ENCODE measurements around the gene PADI3. TPM values are rescaled to one million over a fixed set of nuclear protein-coding genes. Genes with fewer than 3 reads are reported as not detected.

The PADI3 gene
- total RNA-seq, 4 donors from 2014 or later = not detected

- peaks cover 0 to 9% (median 0%) of the 10 kb centered on the region in 4 donors for H3K9me3 ChIP-seq
- H3K4me3 ChIP-seq = no peak overlapping the region
- H3K27me3 ChIP-seq = no peaks in the 10 kb centered on the region
- no peak for DNase-seq
- no peaks in the 10 kb centered on the region for H3K36me3 ChIP-seq
- no peak for TF ChIP-seq POLR2A (IDR thresholded peaks at IDR 0.05)
- TF ChIP-seq, protein P1, sequence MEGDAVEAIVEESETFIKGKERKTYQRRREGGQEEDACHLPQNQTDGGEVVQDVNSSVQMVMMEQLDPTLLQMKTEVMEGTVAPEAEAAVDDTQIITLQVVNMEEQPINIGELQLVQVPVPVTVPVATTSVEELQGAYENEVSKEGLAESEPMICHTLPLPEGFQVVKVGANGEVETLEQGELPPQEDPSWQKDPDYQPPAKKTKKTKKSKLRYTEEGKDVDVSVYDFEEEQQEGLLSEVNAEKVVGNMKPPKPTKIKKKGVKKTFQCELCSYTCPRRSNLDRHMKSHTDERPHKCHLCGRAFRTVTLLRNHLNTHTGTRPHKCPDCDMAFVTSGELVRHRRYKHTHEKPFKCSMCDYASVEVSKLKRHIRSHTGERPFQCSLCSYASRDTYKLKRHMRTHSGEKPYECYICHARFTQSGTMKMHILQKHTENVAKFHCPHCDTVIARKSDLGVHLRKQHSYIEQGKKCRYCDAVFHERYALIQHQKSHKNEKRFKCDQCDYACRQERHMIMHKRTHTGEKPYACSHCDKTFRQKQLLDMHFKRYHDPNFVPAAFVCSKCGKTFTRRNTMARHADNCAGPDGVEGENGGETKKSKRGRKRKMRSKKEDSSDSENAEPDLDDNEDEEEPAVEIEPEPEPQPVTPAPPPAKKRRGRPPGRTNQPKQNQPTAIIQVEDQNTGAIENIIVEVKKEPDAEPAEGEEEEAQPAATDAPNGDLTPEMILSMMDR (IDR thresholded peaks at IDR 0.05) = no peak
- H3K27ac ChIP-seq = no peak overlapping the region
- no peaks in the 10 kb centered on the region for H3K4me1 ChIP-seq
These were observed 57.5 kb downstream of the PADI3 start for GRCh38 chr1:17306407-17306806.

GRCh38 chr1:17306921-17307320 is 58.0 kb downstream of the PADI3 start:
- no peaks in the 10 kb centered on the region for H3K36me3 ChIP-seq
- H3K27me3 ChIP-seq = no peaks in the 10 kb centered on the region
- H3K4me3 ChIP-seq = no peak overlapping the region
- no peak for TF ChIP-seq POLR2A (IDR thresholded peaks at IDR 0.05)
- TF ChIP-seq, protein P1 (IDR thresholded peaks at IDR 0.05) = no peak
- H3K9me3 ChIP-seq = peaks cover 0 to 4% (median 0%) of the 10 kb centered on the region in 4 donors
- no peak for DNase-seq
- H3K27ac ChIP-seq = no peak overlapping the region
- no peaks in the 10 kb centered on the region for H3K4me1 ChIP-seq

GRCh38 chr1:17307329-17307728 is 58.4 kb downstream of the PADI3 start:
- Histone ChIP-seq H3K36me3 (no peaks in the 10 kb centered on the region), H3K27me3 (no peaks in the 10 kb centered on the region), H3K4me3 (no peak overlapping the region), H3K9me3 (peaks cover 0 to under 1% (median 0%) of the 10 kb centered on the region in 4 donors), H3K4me1 (no peaks in the 10 kb centered on the region), H3K27ac (no peak overlapping the region)
- no peak for DNase-seq
- no peak for TF ChIP-seq POLR2A (IDR thresholded peaks at IDR 0.05)
- TF ChIP-seq, protein P1 (IDR thresholded peaks at IDR 0.05) = no peak

- Histone ChIP-seq H3K27me3 (no peaks in the 10 kb centered on the region), H3K9me3 (no peaks in the 10 kb centered on the region), H3K4me1 (no peaks in the 10 kb centered on the region), H3K36me3 (no peaks in the 10 kb centered on the region), H3K27ac (no peak within 1 kb of the TSS), H3K4me3 (no peak within 1 kb of the TSS)
- DNase-seq = no peak
- TF ChIP-seq POLR2A (IDR thresholded peaks at IDR 0.05) = no peak
- TF ChIP-seq, protein P1 (IDR thresholded peaks at IDR 0.05) = no peak
These were observed 59.0 kb downstream of the PADI3 start, which contains the start of gene PADI4 for GRCh38 chr1:17307946-17308345. TSS of gene PADI4 (plus strand) at chr1:17308197. CDS start at chr1:17308223, 26 bp downstream.

- no peaks in the 10 kb centered on the region for H3K4me1 ChIP-seq
- no peaks in the 10 kb centered on the region for H3K9me3 ChIP-seq
- no peak overlapping the region for H3K4me3 ChIP-seq
- H3K36me3 ChIP-seq = no peaks in the 10 kb centered on the region
- no peaks in the 10 kb centered on the region for H3K27me3 ChIP-seq
- TF ChIP-seq, protein P1 (IDR thresholded peaks at IDR 0.05) = no peak
- no peak for TF ChIP-seq POLR2A (IDR thresholded peaks at IDR 0.05)
- no peak overlapping the region for H3K27ac ChIP-seq
- no peak for DNase-seq
These were observed 59.7 kb downstream of the PADI3 start for GRCh38 chr1:17308593-17308992.

Data from Peyer's patch (tissue), 4 donors.